Measurements from ENCODE around the gene ODAD2. TPM values are rescaled to one million over a fixed set of nuclear protein-coding genes. Genes with fewer than 3 reads are reported as not detected.

The ODAD2 gene
- total and polyA plus RNA-seq, 2 of the 8 experiments (the other 6 are each of a cell fraction or from before 2014, with no cell fraction given): 0.95 to 4.3 TPM

DNA sequence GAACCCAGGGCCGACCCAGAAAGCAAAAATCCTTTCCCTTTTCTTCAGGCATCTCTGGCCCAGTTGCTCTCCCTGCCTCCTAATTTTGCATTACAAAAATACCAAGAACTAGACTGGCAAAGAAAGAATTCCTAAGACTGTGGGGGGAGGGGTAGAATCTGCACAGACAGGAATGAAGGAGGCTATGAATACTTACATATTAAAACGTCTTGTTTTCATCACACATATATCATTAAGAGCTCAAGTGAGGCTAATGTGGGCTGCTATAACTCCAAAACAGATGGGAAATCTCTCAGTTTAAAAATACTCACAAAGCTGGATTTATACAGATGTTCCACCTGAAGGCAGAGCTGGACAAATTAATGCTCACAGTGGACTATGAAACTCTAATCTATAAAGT is 224.0 kb downstream of the ODAD2 start:
- Histone ChIP-seq H3K18ac (ENCODE audit: extremely low read depth, low read length) (no peak overlapping the region), H3K4me1 (replicated peaks in 1 of 4; ENCODE audit: control insufficient read depth in 3 of 4, insufficient read depth in 4 of 4, low read length in 3 of 4) (peaks cover 0 to 3% (median 1%) of the 10 kb centered on the region in 4 experiments; a peak in 3 of 7 replicates), H3K4me3 (ENCODE audit: extremely low read depth in 1 of 4, insufficient read depth in 2 of 4, low read depth in 3 of 4, low read length in 4 of 4) (peak overlapping the region in 1 of 4 experiments; percentile 8; a peak in 1 of 8 replicates), H3K9ac (replicated peaks in 1 of 4; ENCODE audit: extremely low read depth in 1 of 4, low read depth in 3 of 4, low read length in 3 of 4) (no peak overlapping the region), H2BK5ac (ENCODE audit: low read depth, low read length) (no peak overlapping the region), H2BK120ac (replicated peaks; ENCODE audit: low read depth, low read length) (no peak overlapping the region), H3K79me1 (ENCODE audit: low read depth, low read length) (no peaks in the 10 kb centered on the region), H3K79me2 (ENCODE audit: control insufficient read depth in 1 of 2, insufficient read depth in 2 of 2, low read length in 2 of 2) (no peaks in the 10 kb centered on the region), H2AFZ (ENCODE audit: low read length) (no peak overlapping the region), H3K4ac (replicated peaks; ENCODE audit: insufficient read length, low read depth, low read length) (no peak overlapping the region), H2BK20ac (ENCODE audit: low read length) (no peak overlapping the region), H4K8ac (ENCODE audit: extremely low read depth, insufficient read depth, low read length) (no peak overlapping the region), H3K4me2 (ENCODE audit: insufficient read depth in 1 of 2, low read depth in 2 of 2, low read length in 2 of 2) (0 out of 4 replicates have a peak overlapping the region, but pooled peaks of 1 of the 2 experiments have one; percentile 10), H4K20me1 (replicated peaks in 1 of 2; ENCODE audit: control insufficient read depth in 1 of 2, insufficient read depth in 2 of 2, low read length in 2 of 2) (no peaks in the 10 kb centered on the region), H3K23me2 (ENCODE audit: low read depth, low read length) (no peaks in the 10 kb centered on the region), H3K56ac (replicated peaks; ENCODE audit: insufficient read length, low read depth, low read length) (no peak overlapping the region), H2BK15ac (ENCODE audit: low read length) (no peak overlapping the region), H2AK5ac (ENCODE audit: low read depth, low read length) (no peak overlapping the region), H3K23ac (ENCODE audit: insufficient read length) (no peak overlapping the region), H3K27ac (ENCODE audit: low read depth, low read length) (no peak overlapping the region), H3K9me3 (ENCODE audit: insufficient read depth in 2 of 2, low read depth in 1 of 2, low read length in 1 of 2) (no peaks in the 10 kb centered on the region), H3K14ac (ENCODE audit: insufficient read length) (no peak overlapping the region), H2BK12ac (ENCODE audit: low read depth, low read length) (no peak overlapping the region), H3K36me3 (ENCODE audit: control insufficient read depth in 2 of 4, insufficient read depth in 4 of 4, low read length in 3 of 4) (no peaks in the 10 kb centered on the region), H3K27me3 (replicated peaks in 1 of 4; ENCODE audit: control insufficient read depth in 3 of 4, extremely low read depth in 1 of 4, insufficient read depth in 3 of 4, low read length in 3 of 4) (no peaks in the 10 kb centered on the region), H4K5ac (ENCODE audit: insufficient read length, low read depth, low read length) (no peak overlapping the region), H4K91ac (replicated peaks; ENCODE audit: insufficient read length, low read length) (peak overlapping the region; percentile 3)
- ChIA-PET POLR2A (ENCODE audit: partially characterized antibody) (interaction anchor here (0.6 kb wide), 1 partner anchor 81 kb away, joined by 3 read pairs; no protein-coding TSS in a partner anchor), CTCF (ENCODE audit: partially characterized antibody) (no interaction called here)
- FAIRE-seq: no peak
- WGBS, 2 experiments (ENCODE audit: extremely low coverage in 1 of 2, insufficient coverage in 1 of 2, insufficient read length in 1 of 2, insufficient replicate concordance in 2 of 2, low coverage in 1 of 2, low lambda C conversion rate in 2 of 2, missing lambda C conversion rate in 1 of 2): 53% methylated on average over 2 of the region's 2 CpGs; no CpG with 5 or more reads in 1 of the 2 experiments
- TF ChIP-seq KDM1A (IDR thresholded peaks at IDR 0.05; ENCODE audit: borderline replicate concordance, low read length) (no peak), GTF2F1 (IDR thresholded peaks at IDR 0.05; ENCODE audit: borderline replicate concordance, low read depth, low read length) (no peak), JUN (IDR thresholded peaks at IDR 0.05; ENCODE audit: low read depth, low read length) (no peak), CREB1 (IDR thresholded peaks at IDR 0.05) (no peak), HDAC6 (IDR thresholded peaks at IDR 0.05; ENCODE audit: low read depth, low read length) (no peak)
- TF ChIP-seq, protein P1, sequence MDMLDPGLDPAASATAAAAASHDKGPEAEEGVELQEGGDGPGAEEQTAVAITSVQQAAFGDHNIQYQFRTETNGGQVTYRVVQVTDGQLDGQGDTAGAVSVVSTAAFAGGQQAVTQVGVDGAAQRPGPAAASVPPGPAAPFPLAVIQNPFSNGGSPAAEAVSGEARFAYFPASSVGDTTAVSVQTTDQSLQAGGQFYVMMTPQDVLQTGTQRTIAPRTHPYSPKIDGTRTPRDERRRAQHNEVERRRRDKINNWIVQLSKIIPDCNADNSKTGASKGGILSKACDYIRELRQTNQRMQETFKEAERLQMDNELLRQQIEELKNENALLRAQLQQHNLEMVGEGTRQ (IDR thresholded peaks at IDR 0.05; ENCODE audit: low read length): no peak
- TF ChIP-seq, protein P2, sequence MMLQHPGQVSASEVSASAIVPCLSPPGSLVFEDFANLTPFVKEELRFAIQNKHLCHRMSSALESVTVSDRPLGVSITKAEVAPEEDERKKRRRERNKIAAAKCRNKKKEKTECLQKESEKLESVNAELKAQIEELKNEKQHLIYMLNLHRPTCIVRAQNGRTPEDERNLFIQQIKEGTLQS (IDR thresholded peaks at IDR 0.05; ENCODE audit: insufficient read depth, low read depth, low read length): no peak
- no peak for DNase-seq (ENCODE audit: low read depth in 1 of 2, low spot score in 2 of 2)

All from H1 (cell line).